Endothelial cell (in vitro differentiated cells): ENCODE measurements around the gene PTPRM. TPM values are rescaled to one million over a fixed set of nuclear protein-coding genes. Genes with fewer than 3 reads are reported as not detected.

Experiments
- DNase-seq: peaks from one replicate; pipeline ENCODE4 v3.0.0; 2021; ENCODE audit warnings: low spot score
- H3K27ac Mint-ChIP-seq: one replicate; pipeline ENCODE4 v1.8.0; 2021; ENCODE audit warnings: mixed read lengths, inconsistent platforms; ENCODE audit not compliant: unreplicated experiment
- H3K27me3 Mint-ChIP-seq: one replicate; pipeline ENCODE4 v1.8.0; 2021; ENCODE audit warnings: mild to moderate bottlenecking, moderate library complexity, mixed read lengths, inconsistent platforms; ENCODE audit not compliant: unreplicated experiment
- H3K36me3 Mint-ChIP-seq: one replicate; pipeline ENCODE4 v1.8.0; 2021; ENCODE audit warnings: mild to moderate bottlenecking, low read depth, mixed read lengths, inconsistent platforms; ENCODE audit not compliant: unreplicated experiment
- H3K4me1 Mint-ChIP-seq: one replicate; pipeline ENCODE4 v1.8.0; 2021; ENCODE audit warnings: mild to moderate bottlenecking, mixed read lengths, inconsistent platforms; ENCODE audit not compliant: unreplicated experiment
- H3K4me3 Mint-ChIP-seq: one replicate; pipeline ENCODE4 v1.8.0; 2021; ENCODE audit warnings: mild to moderate bottlenecking, mixed read lengths, inconsistent platforms; ENCODE audit not compliant: unreplicated experiment
- H3K9me3 Mint-ChIP-seq: one replicate; pipeline ENCODE4 v1.8.0; 2021; ENCODE audit warnings: mixed read lengths, inconsistent platforms; ENCODE audit not compliant: unreplicated experiment
- CTCF ChIP-seq: fragments of 200-600 bp; sonication (generic); IDR thresholded peaks from one replicate; pipeline ENCODE4 v1.5.0; 2021; ENCODE audit warnings: antibody characterized with exemption; ENCODE audit not compliant: unreplicated experiment
- total RNA-seq: library from RNA; stranded (reverse); fragmentation: NEBNext Ultra II Directional; extraction: Animal tissue kit (Norgen Biotek cat#: 25700); gene quantifications from one replicate; pipeline ENCODE4 v1.2.1, GENCODE V29; 2021; ENCODE audit not compliant: unreplicated experiment

PTPRM gene
- total RNA-seq, 1 donor from 2014 or later, result 284 TPM

GRCh38 chr18:7803956-7804469 lies 236.9 kb downstream of the PTPRM start:
- no peak overlapping the region for H3K27ac Mint-ChIP-seq
- H3K4me3 Mint-ChIP-seq, result no peak overlapping the region

GRCh38 chr18:7805096-7805495 lies 238.0 kb downstream of the PTPRM start:
- DNase-seq, result no peak
- Mint-ChIP-seq H3K9me3 (no peaks in the 10 kb centered on the region), H3K4me1 (peaks cover 31% of the 10 kb centered on the region), H3K27ac (no peak overlapping the region), H3K36me3 (peaks cover 5% of the 10 kb centered on the region), H3K27me3 (peaks cover 2% of the 10 kb centered on the region), H3K4me3 (no peak overlapping the region)
- TF ChIP-seq CTCF, result no peak

More at GRCh38 chr18:7803956-7804469, 236.9 kb downstream of the PTPRM start:
- no peak for DNase-seq
- peaks cover 26% of the 10 kb centered on the region for H3K4me1 Mint-ChIP-seq
- no peaks in the 10 kb centered on the region for H3K9me3 Mint-ChIP-seq
- no peaks in the 10 kb centered on the region for H3K27me3 Mint-ChIP-seq
- no peak for TF ChIP-seq CTCF
- no peaks in the 10 kb centered on the region for H3K36me3 Mint-ChIP-seq

- Mint-ChIP-seq H3K4me3 (no peak overlapping the region), H3K27ac (no peak overlapping the region), H3K9me3 (no peaks in the 10 kb centered on the region), H3K4me1 (peaks cover 31% of the 10 kb centered on the region), H3K36me3 (peaks cover 5% of the 10 kb centered on the region), H3K27me3 (peaks cover 2% of the 10 kb centered on the region)
- DNase-seq, result no peak
- TF ChIP-seq CTCF, result peak; percentile 13
These were observed 238.8 kb downstream of the PTPRM start for GRCh38 chr18:7805880-7806279.

- TF ChIP-seq CTCF, result no peak
- DNase-seq, result no peak
- Mint-ChIP-seq H3K4me1 (peaks cover 28% of the 10 kb centered on the region), H3K27me3 (peaks cover 2% of the 10 kb centered on the region), H3K27ac (no peak overlapping the region), H3K9me3 (no peaks in the 10 kb centered on the region), H3K36me3 (peaks cover 9% of the 10 kb centered on the region), H3K4me3 (no peak overlapping the region)
These were observed 240.9 kb downstream of the PTPRM start for GRCh38 chr18:7807936-7808453.

- no peak overlapping the region for H3K4me3 Mint-ChIP-seq
- no peak for DNase-seq
These were observed 241.9 kb downstream of the PTPRM start for GRCh38 chr18:7808992-7809391.

More at GRCh38 chr18:7808992-7809391, 241.9 kb downstream of the PTPRM start:
- H3K9me3 Mint-ChIP-seq, result peaks cover 1% of the 10 kb centered on the region
- peaks cover 2% of the 10 kb centered on the region for H3K27me3 Mint-ChIP-seq
- TF ChIP-seq CTCF, result no peak
- peaks cover 28% of the 10 kb centered on the region for H3K4me1 Mint-ChIP-seq
- H3K36me3 Mint-ChIP-seq, result peaks cover 19% of the 10 kb centered on the region
- H3K27ac Mint-ChIP-seq, result no peak overlapping the region
